NCI-H1417 treated with DMSO at 0.1 percent for 48 hours (cell line): ENCODE results near the gene NECTIN2.
A peak's percentile ranks its signal among the peaks of the same experiment; 100 is the strongest.

Experiments
- DNase-seq: peaks from one replicate; lab custom pipeline; 2025; lab: John Stamatoyannopoulos, UW

Gene NECTIN2

DNA sequence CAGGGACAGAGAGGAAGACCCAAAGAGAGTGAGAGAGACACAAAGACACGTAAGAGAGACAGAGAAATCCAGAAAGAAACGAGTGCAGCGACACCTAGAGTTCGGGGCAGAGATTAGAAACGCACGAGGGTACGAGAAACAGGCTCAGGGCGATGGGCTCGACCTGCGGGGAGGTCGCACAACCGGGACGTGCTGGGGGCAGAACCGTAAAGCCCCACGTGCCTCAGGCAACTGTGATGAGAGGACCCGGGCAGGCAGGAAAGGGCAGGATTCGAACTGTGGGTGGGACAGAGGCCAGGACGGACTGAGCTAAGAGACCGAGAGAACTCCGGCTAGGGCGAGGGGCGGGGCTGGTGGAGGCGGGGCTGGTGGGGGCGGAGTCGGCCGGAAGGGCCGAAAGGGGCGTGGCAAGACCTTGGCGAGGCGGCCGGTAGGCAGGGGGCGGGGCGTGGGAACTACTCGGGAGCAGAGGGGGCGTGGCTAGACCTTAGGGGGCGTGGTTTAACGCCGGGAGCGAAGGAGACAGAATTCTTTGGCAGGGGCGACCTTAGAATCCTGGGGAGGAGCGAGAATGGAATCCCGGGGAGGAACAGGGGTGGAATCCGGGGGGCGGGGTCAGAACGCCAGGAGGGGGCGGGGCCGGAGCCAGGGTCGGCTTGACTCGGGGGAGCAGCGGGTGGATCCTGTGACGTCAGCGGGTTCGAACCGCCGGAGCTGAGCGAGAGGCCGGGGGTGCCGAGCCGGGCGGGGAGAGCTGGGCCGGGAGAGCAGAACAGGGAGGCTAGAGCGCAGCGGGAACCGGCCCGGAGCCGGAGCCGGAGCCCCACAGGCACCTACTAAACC is at the start of gene NECTIN2:
TSS of gene NECTIN2 (plus strand) at position 686 of the 843 bp plus-strand sequence. CDS start 229 bp downstream, outside the sequence.
- DNase-seq = peak; percentile 66

DNA sequence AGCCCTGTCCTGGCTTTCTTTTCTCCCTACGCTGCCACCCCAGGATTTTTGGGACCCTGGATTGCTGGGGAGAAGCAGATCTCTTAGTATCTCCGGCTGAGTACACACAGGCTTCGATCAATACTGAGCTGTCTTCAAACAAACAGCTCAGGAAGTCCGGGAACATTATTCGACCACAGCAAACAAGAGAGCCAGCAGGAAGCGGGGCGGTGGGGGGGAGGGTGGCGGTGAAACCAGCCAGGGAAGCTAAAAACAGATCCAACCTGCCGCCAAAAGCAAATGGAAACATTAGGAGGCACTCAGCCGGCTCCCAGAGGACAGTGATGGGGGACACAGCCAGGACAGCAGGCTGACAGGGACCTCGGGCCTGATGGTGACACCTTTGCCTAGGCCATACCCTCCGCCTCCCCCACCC is 49.4 kb upstream of the NECTIN2 start:
- DNase-seq = no peak

DNA sequence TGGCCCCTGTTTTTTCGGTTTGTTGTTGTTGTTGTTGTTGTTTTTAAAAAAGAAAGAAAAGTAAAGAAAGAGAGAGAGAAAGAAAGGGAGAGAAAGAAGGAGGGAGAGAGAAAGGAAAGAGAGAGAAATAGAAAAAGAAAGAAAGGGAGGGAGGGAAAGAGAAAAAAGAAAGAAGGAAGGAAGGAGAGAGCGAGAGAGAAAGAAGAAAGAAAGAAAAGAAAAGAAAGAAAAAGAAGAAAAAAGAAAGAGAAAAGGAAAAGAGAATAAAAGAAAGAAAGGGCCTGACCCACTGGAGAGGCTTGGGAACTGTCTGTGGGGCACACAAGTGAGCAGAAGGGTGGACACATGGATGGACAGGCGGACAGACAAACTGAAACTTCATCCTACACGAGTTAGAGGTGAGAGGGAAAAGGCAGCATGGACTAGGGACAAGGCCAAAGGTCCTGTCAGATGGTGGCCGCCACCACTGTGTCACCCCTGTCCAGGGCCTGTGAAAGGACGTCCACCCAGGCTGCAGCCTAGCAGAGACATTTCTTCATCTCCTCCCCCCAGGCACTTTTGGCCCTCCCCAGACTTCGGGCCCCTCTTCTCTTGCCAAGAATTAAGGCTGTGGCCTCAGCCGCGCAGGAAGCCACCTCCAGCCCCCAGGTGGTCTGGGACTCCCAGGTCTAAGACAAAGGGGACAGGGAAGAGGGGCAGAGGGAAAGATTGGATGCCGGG is 46.3 kb upstream of the NECTIN2 start:
- no peak for DNase-seq

DNA sequence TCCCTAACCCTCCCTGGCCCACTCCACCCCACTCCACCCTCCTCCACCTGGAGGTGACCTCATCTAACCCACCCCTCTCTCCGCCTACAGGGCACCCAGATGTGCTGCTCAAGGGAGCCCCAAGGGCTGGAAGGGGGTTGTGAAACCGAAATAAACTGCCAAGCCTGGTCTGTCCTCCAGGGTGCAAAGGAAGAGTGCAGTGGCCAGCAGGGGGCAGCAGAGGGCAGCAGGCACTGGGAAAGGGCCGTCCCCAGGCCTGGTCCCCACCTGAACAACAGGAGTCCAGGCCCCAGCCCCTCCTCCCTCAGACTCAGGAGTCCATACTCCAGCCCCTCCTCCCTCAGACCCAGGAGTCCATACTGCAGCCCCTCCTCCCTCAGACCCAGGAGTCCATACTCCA is 45.6 kb upstream of the NECTIN2 start:
- no peak for DNase-seq

DNA sequence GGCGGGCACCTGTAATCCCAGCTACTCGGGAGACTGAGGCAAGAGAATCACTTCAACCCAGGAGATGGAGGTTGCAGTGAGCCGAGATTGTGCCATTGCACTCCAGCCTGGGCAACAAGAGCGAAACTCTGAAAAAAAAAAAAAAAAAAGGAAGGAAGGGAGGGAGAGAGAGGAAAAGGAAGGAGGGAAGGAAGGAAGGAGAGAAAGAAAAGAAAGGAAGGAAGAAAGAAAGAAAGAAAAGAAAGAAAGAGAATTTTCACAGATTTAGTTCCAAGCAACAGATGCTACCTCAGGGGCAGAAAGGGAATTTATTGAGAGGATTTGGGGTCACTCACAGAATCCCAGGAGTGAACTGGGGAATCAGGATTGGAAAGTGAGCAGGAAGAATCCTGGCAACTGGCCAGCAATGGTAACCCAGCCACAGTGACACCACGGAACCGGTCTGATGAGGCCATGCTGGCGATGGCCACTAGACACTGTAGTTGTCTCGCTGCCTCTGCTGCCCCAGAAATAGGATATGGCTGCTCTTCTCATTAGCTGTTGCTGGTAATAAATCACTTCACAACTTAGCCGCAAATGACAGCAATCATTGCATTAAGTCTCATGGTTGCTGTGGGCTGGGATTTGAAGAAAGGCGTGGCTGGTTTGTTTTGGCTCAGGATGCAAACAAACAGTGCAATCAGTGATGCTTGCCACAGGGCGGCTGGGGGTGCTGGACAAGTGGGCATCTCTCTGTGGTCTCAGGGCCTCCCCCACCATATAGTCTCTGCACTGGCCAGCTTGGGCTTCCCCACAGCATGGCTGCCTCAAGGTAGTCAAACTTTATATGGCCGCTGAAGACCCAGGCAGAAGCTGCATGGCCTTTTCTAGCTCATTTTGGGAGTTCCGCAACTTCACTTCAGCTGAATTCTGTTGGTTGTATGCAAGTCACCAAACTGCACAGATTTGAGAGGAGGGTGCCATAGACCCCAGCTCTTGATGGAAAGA is 42.4 kb upstream of the NECTIN2 start:
- DNase-seq = no peak

DNA sequence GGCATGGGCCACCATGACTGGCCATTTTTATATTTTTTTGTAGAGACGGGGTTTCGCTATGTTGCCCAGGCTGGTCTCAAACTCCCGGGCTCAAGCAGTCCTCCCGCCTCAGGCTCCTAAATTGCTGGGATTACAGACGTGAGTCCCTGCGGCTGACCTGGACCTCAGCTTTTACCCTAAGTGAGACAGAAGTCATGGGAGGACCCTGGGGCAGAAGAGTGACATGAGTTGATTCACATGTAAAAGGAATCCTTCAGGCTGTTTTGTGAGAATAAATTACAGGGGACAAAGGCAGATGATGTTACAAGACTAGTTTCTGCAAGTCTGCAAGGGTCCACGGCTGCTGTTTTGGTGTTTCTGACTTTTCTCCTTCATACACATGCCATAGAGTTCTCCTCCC is 39.8 kb upstream of the NECTIN2 start:
- DNase-seq = no peak

DNA sequence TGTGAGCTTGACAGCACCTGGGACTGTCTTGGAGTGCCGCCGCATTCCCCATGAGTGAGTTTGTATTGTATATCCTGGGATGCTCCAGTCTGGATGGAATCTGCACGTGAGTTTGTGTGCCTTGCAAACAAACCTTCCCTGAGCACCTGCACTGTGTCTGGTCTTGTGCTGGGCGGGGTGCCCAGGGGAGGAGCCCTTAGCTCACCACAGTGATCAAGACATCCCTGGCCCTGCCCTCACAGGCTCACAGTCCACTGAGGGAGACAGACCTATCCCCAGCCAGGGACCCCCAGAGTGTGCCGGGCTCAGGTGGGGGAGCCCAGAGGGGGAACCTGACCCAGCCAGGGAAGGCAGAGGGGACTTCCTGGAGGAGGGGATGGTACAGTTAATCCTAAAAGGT is 38.9 kb upstream of the NECTIN2 start:
- no peak for DNase-seq

DNA sequence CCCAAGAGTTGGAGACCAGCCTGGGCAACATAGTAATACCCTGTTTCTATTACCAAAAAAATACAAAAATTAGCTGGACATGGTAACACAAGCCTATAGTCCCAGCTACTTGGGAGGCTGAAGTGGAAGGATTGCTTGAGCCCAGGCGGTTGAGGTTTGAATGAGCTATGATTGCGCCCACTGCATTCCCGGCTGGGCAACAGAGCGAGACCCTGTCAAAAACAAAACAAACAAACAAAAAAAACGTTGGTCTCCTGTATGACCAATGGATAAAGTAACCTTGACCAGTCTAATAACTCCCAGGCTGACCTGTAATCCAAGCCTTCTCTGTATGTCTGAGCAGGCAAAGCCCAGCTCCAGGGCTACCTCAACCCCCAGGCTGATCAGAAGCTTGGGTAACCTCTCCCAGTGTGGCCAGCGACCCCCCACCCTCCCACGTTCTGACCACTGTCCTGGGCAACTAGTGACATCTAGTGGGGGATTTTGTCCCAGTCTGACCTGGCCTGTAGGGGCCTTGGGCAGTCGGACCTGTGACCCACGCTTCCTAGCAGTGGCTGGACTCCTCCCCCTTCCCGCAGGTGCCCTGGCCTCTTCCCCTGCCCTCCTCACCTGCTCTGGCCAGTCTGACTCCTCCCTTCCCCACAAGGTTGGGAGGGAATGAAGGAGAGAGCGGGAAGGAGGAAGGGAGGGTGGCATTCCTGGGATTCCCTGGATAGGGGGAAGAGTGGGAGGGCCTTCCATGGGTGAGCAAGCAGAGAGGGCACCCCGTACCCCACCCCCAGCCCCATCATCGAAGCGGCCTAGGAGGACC is 38.2 kb upstream of the NECTIN2 start:
- no peak for DNase-seq

DNA sequence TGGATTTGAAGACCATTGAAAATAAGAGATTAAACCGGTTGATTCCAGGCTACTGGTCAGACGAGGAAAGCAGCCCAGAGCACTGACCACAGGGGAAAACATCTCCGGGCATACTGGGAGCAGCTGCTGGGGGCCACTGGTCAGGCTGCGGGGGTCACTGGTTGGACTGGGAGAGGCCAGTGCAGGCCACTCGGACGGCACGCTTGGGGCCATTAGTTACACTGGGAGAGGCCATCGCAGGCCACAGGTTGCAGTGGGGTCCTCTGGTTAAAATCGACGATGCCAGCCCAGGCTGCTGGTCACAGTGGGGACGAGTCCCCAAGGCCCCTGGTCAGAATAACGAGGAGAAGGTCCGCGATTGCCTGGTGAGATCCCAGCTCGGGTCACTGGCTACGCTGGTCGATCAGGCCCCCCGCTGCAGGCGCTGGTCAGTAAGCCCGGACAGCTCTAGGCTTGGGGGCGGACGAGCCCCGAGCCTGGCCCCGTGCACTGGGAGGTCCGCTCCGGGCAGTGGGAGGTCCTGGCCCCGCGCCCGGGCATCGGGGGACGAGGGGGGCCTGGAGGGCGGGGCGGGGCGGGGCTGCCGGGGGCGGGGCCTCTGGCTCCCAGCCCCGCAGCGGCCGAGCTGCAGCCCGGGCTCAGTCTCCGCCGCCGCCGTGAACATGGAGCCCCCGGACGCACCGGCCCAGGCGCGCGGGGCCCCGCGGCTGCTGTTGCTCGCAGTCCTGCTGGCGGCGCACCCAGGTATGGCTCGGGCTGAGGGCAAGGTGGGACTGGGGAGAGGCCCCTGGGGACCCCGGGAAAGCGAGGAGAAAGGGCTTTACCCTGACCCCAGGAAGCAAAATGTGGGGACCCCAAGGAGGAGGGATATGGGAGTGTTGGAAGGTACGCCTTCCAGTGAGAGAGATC is 37.4 kb upstream of the NECTIN2 start, which contains the start of gene BCAM:
TSS of gene BCAM (plus strand) at position 641 of the 909 bp plus-strand sequence. CDS start at position 663, 22 bp downstream.
- no peak for DNase-seq

DNA sequence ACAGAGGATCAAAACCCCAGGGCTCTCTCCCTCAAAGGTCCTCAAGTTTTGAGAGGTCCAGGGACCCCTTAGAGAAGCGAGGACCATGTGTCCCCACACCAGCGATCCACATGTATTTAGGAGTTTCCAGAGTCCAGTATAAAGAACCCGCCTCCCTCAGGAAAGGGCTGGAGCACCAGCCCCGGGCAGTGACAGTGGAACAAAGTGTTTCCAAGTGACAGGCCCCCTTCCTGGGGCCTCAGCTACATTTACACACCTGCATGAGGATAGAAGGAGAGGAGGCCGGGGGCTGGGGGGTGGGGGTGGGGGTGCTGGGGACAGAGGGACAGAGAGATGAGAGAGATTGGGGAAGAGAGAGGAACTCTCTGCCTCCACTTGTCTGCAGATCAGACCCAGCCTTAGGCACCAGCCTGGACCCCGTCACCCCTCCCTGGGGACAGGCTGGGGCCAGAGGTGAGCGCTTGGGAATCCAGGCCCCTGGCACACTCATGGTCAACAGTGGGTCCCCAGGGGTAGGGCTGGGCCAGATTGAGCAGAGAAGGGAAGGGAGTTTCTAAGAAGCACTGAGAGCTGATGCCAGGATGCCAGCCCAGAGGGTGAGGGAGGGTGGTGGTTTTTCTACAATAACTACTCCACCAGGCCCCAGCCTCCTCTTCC is 36.4 kb upstream of the NECTIN2 start:
- DNase-seq = no peak

DNA sequence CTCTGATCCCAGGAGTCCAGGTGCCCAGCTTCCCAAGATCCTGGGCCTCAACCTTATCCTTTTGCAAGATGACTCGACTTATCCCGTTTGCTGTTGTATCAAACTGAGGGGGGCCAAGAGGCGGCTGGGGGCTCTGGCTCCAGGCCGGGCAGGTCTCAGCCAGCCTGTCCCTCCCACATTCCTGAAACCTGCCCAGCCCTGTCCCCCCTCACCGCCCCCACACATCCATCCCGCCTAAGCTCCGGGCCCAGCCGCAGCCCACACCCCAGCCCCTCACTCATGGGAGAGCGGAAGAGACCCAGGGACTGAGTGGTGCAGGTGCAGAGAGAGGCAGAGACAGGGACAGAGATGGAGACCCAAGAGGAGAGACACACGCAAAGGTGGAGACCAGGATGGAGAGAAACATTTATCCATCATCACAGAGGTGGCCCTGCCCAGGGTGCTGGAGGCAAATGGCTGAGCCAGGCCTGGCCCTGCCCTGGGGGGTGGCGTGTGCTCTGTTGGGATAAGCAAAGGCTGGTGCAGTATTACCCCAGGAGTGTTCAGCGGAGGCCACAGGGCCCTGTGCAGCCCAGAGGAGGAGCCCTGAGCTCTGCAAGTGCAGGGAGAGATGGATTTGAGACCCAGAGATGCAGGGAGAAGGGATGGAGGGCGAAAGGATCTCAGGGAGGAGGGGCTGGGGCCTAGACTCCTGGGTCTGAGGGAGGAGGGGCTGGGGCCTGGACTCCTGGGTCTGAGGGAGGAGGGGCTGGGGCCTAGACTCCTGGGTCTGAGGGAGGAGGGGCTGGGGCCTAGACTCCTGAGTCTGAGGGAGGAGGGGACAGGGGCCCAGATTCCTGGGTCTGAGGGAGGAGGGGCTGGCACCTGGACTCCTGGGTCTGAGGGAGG is 35.6 kb upstream of the NECTIN2 start:
- DNase-seq = no peak

DNA sequence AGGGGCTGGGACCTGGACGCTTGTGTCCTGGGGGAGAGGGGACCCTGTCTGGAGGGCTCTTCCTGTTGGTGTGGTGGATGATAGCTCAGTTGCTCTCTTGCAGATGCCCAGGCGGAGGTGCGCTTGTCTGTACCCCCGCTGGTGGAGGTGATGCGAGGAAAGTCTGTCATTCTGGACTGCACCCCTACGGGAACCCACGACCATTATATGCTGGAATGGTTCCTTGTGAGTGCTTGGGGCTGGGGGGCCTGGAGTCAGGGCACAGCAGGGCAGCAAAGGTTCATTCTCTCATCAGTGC is 35.0 kb upstream of the NECTIN2 start:
- DNase-seq = no peak

DNA sequence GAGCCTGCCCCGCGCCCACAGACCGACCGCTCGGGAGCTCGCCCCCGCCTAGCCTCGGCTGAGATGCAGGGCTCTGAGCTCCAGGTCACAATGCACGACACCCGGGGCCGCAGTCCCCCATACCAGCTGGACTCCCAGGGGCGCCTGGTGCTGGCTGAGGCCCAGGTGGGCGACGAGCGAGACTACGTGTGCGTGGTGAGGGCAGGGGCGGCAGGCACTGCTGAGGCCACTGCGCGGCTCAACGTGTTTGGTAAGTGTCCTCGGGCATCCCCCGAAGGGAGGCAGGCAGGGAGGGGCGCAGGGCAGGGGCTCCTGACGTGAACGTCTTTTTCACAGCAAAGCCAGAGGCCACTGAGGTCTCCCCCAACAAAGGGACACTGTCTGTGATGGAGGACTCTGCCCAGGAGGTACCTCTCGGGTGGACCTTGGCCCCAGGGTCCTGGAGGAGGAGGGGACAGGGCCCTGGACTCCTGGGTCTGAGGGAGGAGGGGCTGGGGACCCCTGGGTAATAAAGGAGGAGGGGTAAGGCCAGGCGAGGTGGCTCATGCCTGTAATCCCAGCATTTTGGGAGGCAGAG is 33.9 kb upstream of the NECTIN2 start:
- DNase-seq = no peak

DNA sequence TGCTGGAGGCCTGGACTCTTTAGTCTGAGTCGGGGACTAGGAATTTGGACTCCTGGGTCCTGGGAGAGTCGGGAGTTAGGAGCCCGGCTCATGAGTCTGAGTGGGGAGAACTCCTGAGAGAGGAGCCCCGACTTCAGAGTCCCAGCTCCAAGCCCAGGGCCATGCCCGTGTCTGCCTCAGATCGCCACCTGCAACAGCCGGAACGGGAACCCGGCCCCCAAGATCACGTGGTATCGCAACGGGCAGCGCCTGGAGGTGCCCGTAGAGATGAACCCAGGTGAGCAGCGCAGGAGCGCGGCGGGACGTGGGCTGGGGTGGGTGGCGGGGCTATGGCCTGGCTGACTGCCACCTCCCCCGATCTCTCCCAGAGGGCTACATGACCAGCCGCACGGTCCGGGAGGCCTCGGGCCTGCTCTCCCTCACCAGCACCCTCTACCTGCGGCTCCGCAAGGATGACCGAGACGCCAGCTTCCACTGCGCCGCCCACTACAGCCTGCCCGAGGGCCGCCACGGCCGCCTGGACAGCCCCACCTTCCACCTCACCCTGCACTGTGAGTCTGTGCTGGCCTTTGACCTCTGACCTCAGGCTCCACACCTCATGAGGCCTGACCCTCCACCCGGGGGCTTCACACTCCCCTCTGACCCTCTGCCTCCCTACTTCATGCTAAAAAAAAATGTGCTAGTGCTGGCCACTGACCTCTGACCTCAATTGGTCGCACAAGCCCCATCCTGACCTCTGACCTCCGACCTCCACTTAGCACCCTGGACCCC is 32.8 kb upstream of the NECTIN2 start:
- DNase-seq = no peak

DNA sequence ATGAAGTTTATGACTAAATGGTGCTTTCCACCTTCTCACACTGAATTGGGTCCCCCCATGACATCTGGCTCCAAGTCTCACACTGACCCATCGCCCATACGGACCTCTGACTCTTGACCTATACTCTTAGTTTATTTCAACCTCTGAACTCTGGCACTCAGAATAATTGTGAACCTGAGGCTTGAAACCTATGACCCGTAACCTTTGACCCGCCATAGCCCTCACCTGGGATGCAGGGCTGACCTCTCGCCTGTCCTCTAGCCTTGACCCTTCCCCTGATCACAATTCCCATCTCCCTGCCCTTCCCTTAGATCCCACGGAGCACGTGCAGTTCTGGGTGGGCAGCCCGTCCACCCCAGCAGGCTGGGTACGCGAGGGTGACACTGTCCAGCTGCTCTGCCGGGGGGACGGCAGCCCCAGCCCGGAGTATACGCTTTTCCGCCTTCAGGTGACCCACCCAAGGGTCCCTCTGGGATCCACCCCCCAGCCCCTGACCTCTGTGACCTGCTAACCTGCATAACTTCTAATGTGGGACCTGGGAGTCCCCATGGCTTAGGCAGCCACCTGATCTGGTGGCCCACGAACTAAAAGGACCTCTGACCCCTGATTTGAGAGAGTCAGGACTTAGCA is 32.1 kb upstream of the NECTIN2 start:
- no peak for DNase-seq

DNA sequence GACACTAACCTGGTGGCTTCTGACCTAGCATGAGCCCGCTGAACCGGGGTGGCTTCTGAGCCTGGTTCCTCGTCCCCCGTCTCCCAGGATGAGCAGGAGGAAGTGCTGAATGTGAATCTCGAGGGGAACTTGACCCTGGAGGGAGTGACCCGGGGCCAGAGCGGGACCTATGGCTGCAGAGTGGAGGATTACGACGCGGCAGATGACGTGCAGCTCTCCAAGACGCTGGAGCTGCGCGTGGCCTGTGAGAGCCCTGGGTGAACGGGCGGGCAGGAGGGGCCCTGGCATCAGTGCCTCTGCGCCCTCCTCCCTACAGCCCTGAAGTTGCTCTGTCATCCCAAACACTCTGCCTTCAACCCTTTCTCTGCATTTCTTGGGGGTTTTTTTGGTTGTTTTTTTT is 31.6 kb upstream of the NECTIN2 start:
- DNase-seq = no peak

DNA sequence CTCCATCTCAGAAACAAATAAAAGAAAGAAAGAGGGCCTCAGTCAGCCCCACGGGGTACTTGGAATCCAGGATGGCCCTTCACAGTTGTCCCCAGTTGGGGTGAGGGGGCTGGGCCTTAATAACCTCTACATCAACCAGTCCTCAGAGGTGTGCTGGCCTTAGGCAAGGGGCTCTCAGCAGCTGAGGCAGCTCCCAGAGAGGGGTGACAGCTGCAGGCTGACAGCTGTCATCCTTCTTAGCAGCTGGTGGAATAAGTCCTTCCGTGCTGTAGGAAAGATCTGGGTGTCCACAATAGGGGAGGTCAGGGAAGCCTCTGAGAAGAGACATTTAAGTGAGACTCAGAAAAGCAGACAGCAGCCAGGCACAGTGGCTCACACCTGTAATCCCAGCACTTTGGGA is 29.8 kb upstream of the NECTIN2 start:
- no peak for DNase-seq
